Right lobe of liver (tissue), 6 donors: ENCODE results near the gene KLHL2. TPM values are rescaled to one million over a fixed set of nuclear protein-coding genes. Genes with fewer than 3 reads are reported as not detected.
"Not testable (repeated sequence)": the region's sequence is repeated elsewhere in the genome, so short reads cannot be mapped to it uniquely, and the experiment has no call there.

Experiments
- ATAC-seq, 4 donors: fragments of 200-7000 bp; cut with Tn5 transposase; one replicate each; pipeline ENCODE4 v1.9.1; 2020; ENCODE audit warnings: mild to moderate bottlenecking in 4 of 4, moderate library complexity in 4 of 4
- DNase-seq, 3 donors: peaks; one replicate each; pipeline ENCODE4 v3.0.0-alpha.2; 2020
- H3K27ac ChIP-seq, 3 donors: fragments of 200-600 bp; one replicate each; pipeline ENCODE4 v1.8.0; 2022
- H3K27me3 ChIP-seq, 2 donors: fragments of 200-600 bp; one replicate each; pipeline ENCODE4 v1.8.0; 2022
- H3K36me3 ChIP-seq, 4 donors: fragments of 200-600 bp; sonication (generic) in 1 of 4; one replicate each; pipeline versions ENCODE4 v1.5.1 to v1.8.0; 2017 to 2022; ENCODE audit warnings: control low read depth in 1 of 4
- H3K4me1 ChIP-seq, 4 donors: fragments of 200-600 bp; sonication (generic) in 1 of 4; one replicate each; pipeline versions ENCODE4 v1.5.1 to v1.8.0; 2017 to 2022; ENCODE audit warnings: control low read depth in 1 of 4
- H3K4me3 ChIP-seq, 3 donors: fragments of 200-600 bp; one replicate each; pipeline ENCODE4 v1.8.0; 2022
- H3K9me3 ChIP-seq, 4 donors: fragments of 200-600 bp; sonication (generic) in 1 of 4; one replicate each; pipeline versions ENCODE4 v1.5.1 to v1.8.0; 2017 to 2022; ENCODE audit warnings: control low read depth in 1 of 4
- POLR2A ChIP-seq: fragments of 450-650 bp; IDR thresholded peaks from one replicate; pipeline ENCODE4 v1.6.1; 2017; ENCODE audit warnings: antibody characterized with exemption, mild to moderate bottlenecking
- WGBS: methylation state at CpG from one replicate; pipeline ENCODE4 v1.1.6; 2018; ENCODE audit warnings: low coverage, low lambda C conversion rate; ENCODE audit not compliant: insufficient coverage; ENCODE audit errors: missing lambda C conversion rate; 5-methylcytosine and 5-hydroxymethylcytosine counted together
- intact Hi-C, 2 donors: fragments of 100-400 bp; cut with DNase I; formaldehyde crosslinking; loops; one replicate each; pipeline versions ENCODE4 v1.11.2 to v1.14.1; 2022
- total RNA-seq, 6 experiments: library from RNA; depleted of rRNA in 2 of 6; stranded (reverse); fragments of >200 nt in 2 of 6; fragmentation: NEBNext Ultra II Directional in 3 of 6; extraction: Animal tissue kit (Norgen Biotek cat#: 25700) in 3 of 6; gene quantifications; one replicate each; pipeline versions ENCODE4 v1.1.0 to v1.2.4, GENCODE V29; 2016 to 2023
- TF ChIP-seq, protein P1 (sequence below), 4 donors: fragments of 200-600 bp in 3 of 4; fragments of 450-650 bp in 1 of 4; IDR thresholded peaks; one replicate each; pipeline versions ENCODE4 v1.5.1 to v1.8.0; 2016 to 2022; ENCODE audit warnings: antibody characterized with exemption in 4 of 4, mild to moderate bottlenecking in 2 of 4
- donor health status: DM: no; HTN: yes; CAD: no.
- donor health status: DM: no; HTN: no; CAD: no.
- donor health status: DM: no; HTN: no; CAD: no.
- donor health status: DM: no; HTN: yes; CAD: no.
- donor health status: DM: no; HTN: yes; CAD: no.

The KLHL2 gene
- total RNA-seq, 6 experiments from 2014 or later: 15.6 to 25.3 (median 20.3) TPM

DNA sequence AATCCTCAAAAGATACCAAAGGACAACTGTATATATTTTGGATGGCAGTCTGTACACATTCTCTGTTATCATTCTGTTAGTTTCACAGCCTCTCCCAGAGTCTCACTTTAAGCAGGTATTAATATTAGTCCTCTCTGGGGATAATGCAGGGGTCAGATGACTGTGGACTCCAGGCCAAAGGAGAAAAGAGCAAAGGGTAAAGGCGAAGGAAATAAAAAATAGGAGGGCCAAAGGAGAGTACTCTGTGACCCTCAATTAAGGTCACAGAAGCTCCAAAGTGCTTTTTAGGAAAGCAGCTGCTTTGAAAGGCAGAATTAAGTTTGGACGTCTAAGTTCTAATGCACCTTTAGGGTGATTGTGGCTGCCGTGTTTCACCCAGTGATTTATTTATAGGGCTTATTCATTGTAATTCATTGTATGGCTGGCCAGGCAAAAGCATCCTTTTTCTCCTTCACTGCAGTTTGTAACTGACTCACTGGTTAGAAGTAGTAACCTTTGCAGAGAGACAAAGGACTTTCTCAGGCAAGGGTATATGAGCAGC is 127.9 kb downstream of the KLHL2 start:
- DNase-seq (no peak), ATAC-seq (peak; percentile 21 to 58 (median 52))
- Histone ChIP-seq H3K27ac (peak overlapping the region in 1 of 3 donors; percentile 6), H3K4me1 (peaks cover 0 to 52% (median 13%) of the 10 kb centered on the region in 4 donors), H3K36me3 (peaks cover 0 to 67% (median 11%) of the 10 kb centered on the region in 4 donors), H3K4me3 (no peak overlapping the region), H3K27me3 (no peaks in the 10 kb centered on the region), H3K9me3 (no peaks in the 10 kb centered on the region)
- TF ChIP-seq, protein P1, sequence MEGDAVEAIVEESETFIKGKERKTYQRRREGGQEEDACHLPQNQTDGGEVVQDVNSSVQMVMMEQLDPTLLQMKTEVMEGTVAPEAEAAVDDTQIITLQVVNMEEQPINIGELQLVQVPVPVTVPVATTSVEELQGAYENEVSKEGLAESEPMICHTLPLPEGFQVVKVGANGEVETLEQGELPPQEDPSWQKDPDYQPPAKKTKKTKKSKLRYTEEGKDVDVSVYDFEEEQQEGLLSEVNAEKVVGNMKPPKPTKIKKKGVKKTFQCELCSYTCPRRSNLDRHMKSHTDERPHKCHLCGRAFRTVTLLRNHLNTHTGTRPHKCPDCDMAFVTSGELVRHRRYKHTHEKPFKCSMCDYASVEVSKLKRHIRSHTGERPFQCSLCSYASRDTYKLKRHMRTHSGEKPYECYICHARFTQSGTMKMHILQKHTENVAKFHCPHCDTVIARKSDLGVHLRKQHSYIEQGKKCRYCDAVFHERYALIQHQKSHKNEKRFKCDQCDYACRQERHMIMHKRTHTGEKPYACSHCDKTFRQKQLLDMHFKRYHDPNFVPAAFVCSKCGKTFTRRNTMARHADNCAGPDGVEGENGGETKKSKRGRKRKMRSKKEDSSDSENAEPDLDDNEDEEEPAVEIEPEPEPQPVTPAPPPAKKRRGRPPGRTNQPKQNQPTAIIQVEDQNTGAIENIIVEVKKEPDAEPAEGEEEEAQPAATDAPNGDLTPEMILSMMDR (IDR thresholded peaks at IDR 0.05): no peak
- no peak for TF ChIP-seq POLR2A
- intact Hi-C loops: no loop called here
- WGBS: 50% methylated on average over 3 of the region's 3 CpGs

DNA sequence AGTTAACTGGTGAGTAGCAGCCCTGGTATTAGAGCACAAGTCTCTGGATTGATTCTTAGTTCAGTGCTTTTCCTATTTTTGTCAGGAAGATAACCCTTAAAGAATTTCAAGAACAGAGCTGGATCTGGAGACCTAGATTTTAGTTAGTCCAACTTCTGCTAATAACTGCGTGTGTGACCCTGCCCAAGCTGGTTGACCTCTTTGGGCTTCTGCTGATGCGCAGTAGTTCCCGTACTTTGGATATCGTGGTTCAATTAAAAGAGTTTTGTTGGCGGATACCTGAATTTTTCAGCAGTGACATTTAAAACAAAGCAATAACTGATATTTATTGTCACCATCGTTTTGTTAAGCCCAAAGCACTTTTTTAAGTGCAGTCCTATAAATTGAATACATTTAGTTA is 129.4 kb downstream of the KLHL2 start:
- no peak overlapping the region for H3K4me3 ChIP-seq
- no peak for TF ChIP-seq POLR2A
- TF ChIP-seq, protein P1 (IDR thresholded peaks at IDR 0.05): no peak
- H3K36me3 ChIP-seq: peaks cover 0 to 82% (median 20%) of the 10 kb centered on the region in 4 donors
- H3K4me1 ChIP-seq: peaks cover 0 to 50% (median 13%) of the 10 kb centered on the region in 4 donors
- WGBS: 37% methylated on average over 6 of the region's 6 CpGs
- no peak overlapping the region for H3K27ac ChIP-seq
- H3K9me3 ChIP-seq: no peaks in the 10 kb centered on the region
- DNase-seq: no peak
- H3K27me3 ChIP-seq: no peaks in the 10 kb centered on the region
- peak; percentile 17 to 53 (median 32) for ATAC-seq
- intact Hi-C loops: no loop called here

DNA sequence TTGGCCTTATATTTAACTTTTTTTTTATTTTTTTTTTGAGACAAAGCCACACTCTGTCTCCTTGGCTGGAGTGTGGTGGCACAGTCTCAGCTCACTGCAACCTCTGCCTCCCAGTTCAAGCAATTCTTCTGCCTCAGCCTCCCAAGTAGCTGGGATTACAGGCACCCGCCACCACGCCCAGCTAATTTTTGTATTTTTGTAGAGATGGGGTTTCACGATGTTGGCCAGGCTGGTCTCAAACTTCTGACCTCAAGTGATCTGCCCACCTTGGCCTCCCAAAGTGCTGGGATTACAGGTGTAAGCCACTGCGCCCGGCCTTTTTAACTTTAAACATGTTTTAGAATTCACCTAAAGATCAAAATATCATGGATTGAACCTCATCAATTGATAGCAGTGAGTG is 135.0 kb downstream of the KLHL2 start:
- not testable (repeated sequence) for H3K9me3 ChIP-seq, H3K4me1 ChIP-seq, ATAC-seq, H3K27ac ChIP-seq, H3K27me3 ChIP-seq, DNase-seq, H3K4me3 ChIP-seq
- WGBS: 94% methylated on average over 5 of the region's 5 CpGs
- H3K36me3 ChIP-seq: peaks cover 0 to 59% (median 21%) of the 10 kb centered on the region in 4 donors
- intact Hi-C loops: loop anchor here in 1 of 2 donors (10.0 kb wide), 1 partner anchor 218 kb away; no protein-coding TSS in a partner anchor

DNA sequence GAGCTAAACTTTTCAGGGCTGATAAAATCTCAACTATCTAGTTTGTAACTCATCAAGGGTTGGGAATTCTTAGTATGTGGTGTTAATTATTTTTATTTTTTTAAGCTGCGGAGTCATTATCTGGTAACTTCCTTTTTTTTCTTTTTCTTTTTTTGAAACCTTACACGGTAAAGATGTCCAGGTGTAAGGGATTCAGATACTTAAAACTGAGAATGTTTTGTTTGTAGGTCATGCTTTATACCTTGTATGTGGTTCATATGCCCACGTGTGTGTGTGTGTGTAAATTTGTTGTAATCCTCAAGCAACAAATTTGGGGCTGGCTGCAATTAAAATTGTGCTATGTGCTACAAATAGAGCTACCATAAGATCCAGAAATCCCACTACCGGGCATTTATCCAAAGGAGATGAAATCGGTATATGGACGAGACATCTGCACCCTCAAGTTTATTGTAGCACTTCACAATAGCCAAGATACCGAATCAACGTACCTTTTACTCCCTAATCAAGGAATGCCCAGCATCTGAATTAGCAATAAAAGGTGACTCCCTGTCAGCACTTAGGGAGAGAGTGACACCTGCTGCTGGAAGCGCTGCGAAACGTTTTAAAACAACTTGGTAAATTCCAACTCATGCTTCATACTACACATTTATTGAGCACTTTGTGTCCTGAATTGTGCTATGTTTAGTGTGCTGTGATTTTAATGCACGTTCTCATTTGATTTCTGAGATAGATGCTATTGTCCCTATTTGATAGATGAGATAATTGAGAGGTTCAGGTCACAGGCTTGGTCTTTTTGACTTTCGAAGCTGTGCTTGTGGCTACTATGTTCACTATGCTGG is 136.2 kb downstream of the KLHL2 start:
- no peak overlapping the region for H3K27ac ChIP-seq
- TF ChIP-seq, protein P1 (IDR thresholded peaks at IDR 0.05): peak in 3 of 4 donors; percentile 39 to 54 (median 43)
- no peak for TF ChIP-seq POLR2A
- ATAC-seq: peak; percentile 35 to 85 (median 57)
- peaks cover 0 to 47% (median 20%) of the 10 kb centered on the region in 4 donors for H3K36me3 ChIP-seq
- WGBS: 58% methylated on average over 13 of the region's 13 CpGs
- H3K9me3 ChIP-seq: no peaks in the 10 kb centered on the region
- H3K27me3 ChIP-seq: no peaks in the 10 kb centered on the region
- no peak for DNase-seq
- intact Hi-C loops: loop anchor here in 1 of 2 donors (10.0 kb wide), 1 partner anchor 219 kb away; no protein-coding TSS in a partner anchor
- H3K4me1 ChIP-seq: peaks cover 0 to 12% (median 0%) of the 10 kb centered on the region in 4 donors
- H3K4me3 ChIP-seq: no peak overlapping the region
